ENCODE data around the gene CEL. TPM values are rescaled to one million over a fixed set of nuclear protein-coding genes. Genes with fewer than 3 reads are reported as not detected.
"Not testable (repeated sequence)": the region's sequence is repeated elsewhere in the genome, so short reads cannot be mapped to it uniquely, and the experiment has no call there.

Gene CEL
- total and polyA plus RNA-seq, 4 donors, result 0.66 to 6.3 (median 0.86) TPM

- Histone ChIP-seq H3K9ac (ENCODE audit: insufficient read depth in 1 of 2, low read length in 2 of 2) (no peak overlapping the region), H3K36me3 (ENCODE audit: control insufficient read depth in 4 of 4, insufficient read depth in 4 of 4, low read length in 4 of 4) (peaks cover 2 to 37% (median 11%) of the 10 kb centered on the region in 4 donors), H3K9me3 (ENCODE audit: control insufficient read depth in 4 of 4, insufficient read depth in 3 of 4, low read length in 3 of 4) (no peaks in the 10 kb centered on the region), H3K4me3 (no peak overlapping the region), H3K27me3 (ENCODE audit: control insufficient read depth in 3 of 3, insufficient read depth in 3 of 3, low read length in 2 of 3) (no peaks in the 10 kb centered on the region), H3K27ac (ENCODE audit: low read depth in 1 of 2, low read length in 1 of 2) (no peak overlapping the region), H3K4me1 (ENCODE audit: control insufficient read depth in 5 of 5, insufficient read depth in 5 of 5, low read length in 5 of 5) (peaks cover 0 to 8% (median 0%) of the 10 kb centered on the region in 5 donors)
- no peak for ATAC-seq (ENCODE audit: insufficient read depth, low FRiP score)
- no peak for TF ChIP-seq CTCF (IDR thresholded peaks at IDR 0.05; ENCODE audit: control extremely low read depth, extremely low read depth)
- no peak for DNase-seq
- WGBS, 2 donors, result 40 to 44% methylated on average over 7 of the region's 7 CpGs
Measured at GRCh38 chr9:133059623-133060022, 2.2 kb upstream of the CEL start.

- WGBS, 2 donors, result 16 to 40% methylated on average over 5 to 6 of the region's 6 CpGs
- no peak for ATAC-seq (ENCODE audit: insufficient read depth, low FRiP score)
- Histone ChIP-seq H3K36me3 (ENCODE audit: control insufficient read depth in 4 of 4, insufficient read depth in 4 of 4, low read length in 4 of 4) (peaks cover 2 to 33% (median 7%) of the 10 kb centered on the region in 4 donors), H3K27ac (ENCODE audit: low read depth in 1 of 2, low read length in 1 of 2) (no peak overlapping the region), H3K4me3 (no peak overlapping the region), H3K4me1 (ENCODE audit: control insufficient read depth in 5 of 5, insufficient read depth in 5 of 5, low read length in 5 of 5) (peaks cover 0 to 8% (median 0%) of the 10 kb centered on the region in 5 donors), H3K9me3 (ENCODE audit: control insufficient read depth in 4 of 4, insufficient read depth in 3 of 4, low read length in 3 of 4) (no peaks in the 10 kb centered on the region), H3K9ac (ENCODE audit: insufficient read depth in 1 of 2, low read length in 2 of 2) (no peak overlapping the region), H3K27me3 (ENCODE audit: control insufficient read depth in 3 of 3, insufficient read depth in 3 of 3, low read length in 2 of 3) (no peaks in the 10 kb centered on the region)
- TF ChIP-seq CTCF (IDR thresholded peaks at IDR 0.05; ENCODE audit: control extremely low read depth, extremely low read depth), result no peak
- DNase-seq, result peak in 1 of 3 donors; percentile 15
Measured at GRCh38 chr9:133060417-133060841, 1.4 kb upstream of the CEL start.

DNA sequence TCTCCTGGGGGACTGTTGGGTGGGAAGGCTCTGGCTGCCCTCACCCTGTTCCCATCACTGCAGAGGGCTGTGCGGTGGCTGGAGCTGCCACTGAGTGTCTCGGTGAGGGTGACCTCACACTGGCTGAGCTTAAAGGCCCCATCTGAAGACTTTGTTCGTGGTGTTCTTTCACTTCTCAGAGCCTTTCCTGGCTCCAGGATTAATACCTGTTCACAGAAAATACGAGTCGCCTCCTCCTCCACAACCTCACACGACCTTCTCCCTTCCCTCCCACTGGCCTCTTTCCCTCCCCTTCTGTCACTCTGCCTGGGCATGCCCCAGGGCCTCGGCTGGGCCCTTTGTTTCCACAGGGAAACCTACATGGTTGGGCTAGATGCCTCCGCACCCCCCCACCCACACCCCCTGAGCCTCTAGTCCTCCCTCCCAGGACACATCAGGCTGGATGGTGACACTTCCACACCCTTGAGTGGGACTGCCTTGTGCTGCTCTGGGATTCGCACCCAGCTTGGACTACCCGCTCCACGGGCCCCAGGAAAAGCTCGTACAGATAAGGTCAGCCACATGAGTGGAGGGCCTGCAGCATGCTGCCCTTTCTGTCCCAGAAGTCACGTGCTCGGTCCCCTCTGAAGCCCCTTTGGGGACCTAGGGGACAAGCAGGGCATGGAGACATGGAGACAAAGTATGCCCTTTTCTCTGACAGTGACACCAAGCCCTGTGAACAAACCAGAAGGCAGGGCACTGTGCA, 590 bp upstream of the CEL start:
- DNase-seq; H3K9ac ChIP-seq (ENCODE audit: insufficient read depth in 1 of 2, low read length in 2 of 2); H3K4me3 ChIP-seq; H3K27me3 ChIP-seq (ENCODE audit: control insufficient read depth in 3 of 3, insufficient read depth in 3 of 3, low read length in 2 of 3); H3K9me3 ChIP-seq (ENCODE audit: control insufficient read depth in 4 of 4, insufficient read depth in 3 of 4, low read length in 3 of 4); H3K4me1 ChIP-seq (ENCODE audit: control insufficient read depth in 5 of 5, insufficient read depth in 5 of 5, low read length in 5 of 5); ATAC-seq (ENCODE audit: insufficient read depth, low FRiP score); H3K27ac ChIP-seq (ENCODE audit: low read depth in 1 of 2, low read length in 1 of 2): not testable (repeated sequence)
- H3K36me3 ChIP-seq (ENCODE audit: control insufficient read depth in 4 of 4, insufficient read depth in 4 of 4, low read length in 4 of 4), result peaks cover under 1 to 25% (median 5%) of the 10 kb centered on the region in 4 donors
- WGBS, 2 donors, result 58 to 60% methylated on average over 14 of the region's 14 CpGs

GRCh38 chr9:133062569-133062968, 788 bp downstream of the CEL start:
- not testable (repeated sequence) for ATAC-seq (ENCODE audit: insufficient read depth, low FRiP score); H3K9ac ChIP-seq (ENCODE audit: insufficient read depth in 1 of 2, low read length in 2 of 2); H3K4me3 ChIP-seq; H3K4me1 ChIP-seq (ENCODE audit: control insufficient read depth in 5 of 5, insufficient read depth in 5 of 5, low read length in 5 of 5); H3K27me3 ChIP-seq (ENCODE audit: control insufficient read depth in 3 of 3, insufficient read depth in 3 of 3, low read length in 2 of 3); DNase-seq; H3K27ac ChIP-seq (ENCODE audit: low read depth in 1 of 2, low read length in 1 of 2); H3K9me3 ChIP-seq (ENCODE audit: control insufficient read depth in 4 of 4, insufficient read depth in 3 of 4, low read length in 3 of 4)
- WGBS, 2 donors, result 47 to 67% methylated on average over 2 to 3 of the region's 8 CpGs
- peaks cover 0 to 12% (median 0%) of the 10 kb centered on the region in 4 donors for H3K36me3 ChIP-seq (ENCODE audit: control insufficient read depth in 4 of 4, insufficient read depth in 4 of 4, low read length in 4 of 4)

Data from lung (tissue), 12 donors.